Lower leg skin (tissue), 3 donors: ENCODE measurements around the gene CAMTA1.

Source experiments
- CTCF ChIP-seq, 3 donors: fragments of 450-650 bp; IDR thresholded peaks; one replicate each; pipeline ENCODE4 v1.5.1; 2016; ENCODE audit warnings: antibody characterized with exemption in 3 of 3, mild to moderate bottlenecking in 3 of 3, moderate library complexity in 2 of 3
- POLR2A ChIP-seq, 2 donors: fragments of 450-650 bp; IDR thresholded peaks; one replicate each; pipeline ENCODE4 v1.6.1; 2016 to 2017; ENCODE audit warnings: antibody characterized with exemption in 2 of 2, mild to moderate bottlenecking in 1 of 2, moderate library complexity in 1 of 2

- TF ChIP-seq CTCF (IDR thresholded peaks at IDR 0.05) (no peak), POLR2A (IDR thresholded peaks at IDR 0.05) (no peak)
Measured at GRCh38 chr1:6905331-6905730, 120.1 kb downstream of the CAMTA1 start.
